ENCODE measurements around the gene TUBGCP5.
"Not testable (repeated sequence)": the region's sequence is repeated elsewhere in the genome, so short reads cannot be mapped to it uniquely, and the experiment has no call there.

TUBGCP5 gene

DNA sequence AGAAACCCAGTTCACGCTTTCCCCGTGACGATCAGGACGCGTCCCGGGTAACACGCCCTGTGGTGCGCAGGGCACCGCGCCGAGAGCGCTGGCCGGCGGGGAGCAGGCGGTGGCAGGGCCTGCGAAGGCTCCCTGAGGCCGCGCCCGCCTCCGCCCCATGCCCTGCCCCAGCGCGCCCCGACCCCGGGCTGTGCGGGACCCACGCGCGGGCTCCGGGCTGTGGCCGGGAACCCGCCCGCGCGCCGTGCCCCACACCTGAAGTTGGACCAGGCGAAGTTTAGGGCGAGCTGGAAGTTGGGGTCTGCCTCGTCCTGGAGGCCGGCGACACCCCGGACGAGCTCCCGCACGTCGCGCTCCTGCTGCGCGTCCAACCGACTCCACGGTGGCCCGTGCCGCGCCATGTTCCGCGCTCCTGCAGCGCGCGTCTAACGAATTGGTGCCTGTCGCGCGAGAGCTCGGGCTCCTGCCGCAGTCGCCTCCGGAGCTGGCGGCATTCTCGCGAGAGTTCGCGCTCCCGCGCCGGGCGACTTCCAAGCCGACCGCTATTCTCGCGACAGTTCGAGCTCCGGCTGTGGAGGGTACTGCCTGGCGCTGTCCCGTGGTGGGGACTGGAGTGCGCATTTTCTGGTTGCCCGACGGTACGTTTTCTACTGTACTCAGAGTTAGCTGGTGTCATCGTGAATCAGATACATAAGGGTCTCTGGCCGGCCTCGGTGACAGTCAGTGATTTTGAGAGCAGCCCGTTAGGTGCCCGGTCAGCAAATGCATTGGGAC is at the start of gene TUBGCP5:
Gene TUBGCP5, minus strand, starts transcription at position 427 of the 774 bp plus-strand sequence. Its CDS starts 26 bp downstream, at position 401.
- DNase-seq: peak; percentile 86 to 87

- no peak for DNase-seq
Measured at GRCh38 chr15:23083115-23083514, 43.7 kb upstream of the TUBGCP5 start.

DNA sequence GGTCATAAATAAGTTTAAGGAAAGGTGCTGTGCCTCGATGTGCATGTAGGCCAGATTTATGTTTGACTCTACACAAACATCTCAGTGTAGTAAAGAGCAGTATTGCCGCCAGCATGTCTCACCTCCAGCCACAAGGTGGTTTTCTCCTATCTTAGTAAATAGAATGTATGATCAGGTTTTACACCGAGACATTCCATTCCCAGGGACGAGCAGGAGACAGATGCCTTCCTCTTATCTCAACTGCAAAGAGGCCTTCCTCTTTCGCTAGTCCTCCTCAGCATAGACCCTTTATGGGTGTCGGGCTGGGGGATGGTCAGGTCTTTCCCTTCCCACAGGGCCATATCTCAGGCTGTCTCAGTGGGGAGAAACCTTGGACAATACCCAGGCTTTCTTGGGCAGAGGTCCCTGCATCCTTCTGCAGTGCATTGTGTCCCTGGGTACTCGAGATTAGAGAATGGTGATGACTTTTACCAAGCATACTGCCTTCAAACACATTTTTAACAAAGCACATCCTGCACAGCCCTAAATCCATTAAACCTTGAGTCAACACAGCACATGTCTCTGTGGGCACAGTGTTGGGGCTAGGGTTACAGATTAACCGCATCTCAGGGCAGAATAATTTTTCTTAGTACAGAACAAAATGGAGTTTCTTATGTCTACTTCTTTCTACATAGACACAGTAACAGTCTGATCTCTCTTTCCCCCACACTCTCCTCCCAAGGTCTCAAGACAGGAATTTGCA is 42.8 kb upstream of the TUBGCP5 start:
- not testable (repeated sequence) for DNase-seq

DNA sequence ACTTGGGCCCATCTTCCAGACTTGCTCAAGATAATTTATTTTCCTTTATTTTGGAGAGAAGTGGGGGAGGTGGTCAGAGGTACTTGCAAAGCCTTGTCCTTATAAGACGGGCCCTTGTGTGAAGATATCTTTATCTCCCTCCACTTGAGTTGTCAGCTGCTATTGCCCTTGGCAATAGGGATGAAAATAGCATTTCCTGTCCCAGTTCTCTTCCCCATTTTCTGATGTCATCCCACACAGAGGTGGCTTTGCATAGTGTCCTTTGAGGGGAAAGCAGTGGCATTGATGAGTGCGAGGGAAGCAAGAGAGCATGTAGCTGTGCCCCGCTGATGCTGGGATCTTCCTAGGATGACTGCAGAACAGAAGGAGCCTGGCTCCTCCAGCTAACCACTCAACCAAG is 41.9 kb upstream of the TUBGCP5 start:
- no peak for DNase-seq

DNA sequence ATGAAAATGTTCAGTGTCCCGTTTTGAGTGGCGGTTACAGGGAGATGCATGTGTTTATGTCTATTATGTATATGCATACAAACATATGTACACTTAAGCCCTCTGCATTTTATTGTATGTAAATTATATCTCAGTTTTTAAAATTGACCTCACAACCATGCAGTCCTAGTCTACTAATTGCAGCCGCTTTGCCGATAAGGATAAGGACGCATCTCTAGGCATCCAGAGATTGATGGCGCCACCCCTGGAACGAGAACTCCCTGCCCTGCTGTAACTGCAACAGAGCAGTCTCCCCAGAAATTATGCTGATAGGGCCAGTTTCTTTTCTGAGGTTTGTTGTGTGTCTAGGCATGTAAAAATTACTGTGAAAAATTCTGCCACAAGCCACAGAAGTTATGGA is 40.4 kb upstream of the TUBGCP5 start:
- no peak for DNase-seq

DNA sequence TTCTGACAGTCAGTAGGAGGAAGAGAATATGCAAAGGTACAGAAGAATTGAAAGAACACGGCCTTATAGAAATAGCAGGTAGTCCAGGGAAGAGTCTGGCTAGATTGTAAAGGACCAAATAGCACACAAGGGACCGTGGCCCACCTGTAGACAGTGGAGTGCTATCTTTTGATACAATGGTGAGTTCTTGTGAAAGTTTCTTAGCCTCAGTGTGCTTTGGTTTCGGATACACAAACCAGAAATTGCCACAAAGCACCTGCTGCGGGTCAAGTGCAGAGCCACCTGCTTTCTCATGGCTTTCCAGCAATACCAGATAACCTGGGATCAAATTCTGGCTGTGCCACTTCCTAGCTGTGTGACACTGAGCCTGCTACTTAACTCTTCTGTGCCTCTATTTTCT is 36.6 kb upstream of the TUBGCP5 start:
- no peak for DNase-seq

DNA sequence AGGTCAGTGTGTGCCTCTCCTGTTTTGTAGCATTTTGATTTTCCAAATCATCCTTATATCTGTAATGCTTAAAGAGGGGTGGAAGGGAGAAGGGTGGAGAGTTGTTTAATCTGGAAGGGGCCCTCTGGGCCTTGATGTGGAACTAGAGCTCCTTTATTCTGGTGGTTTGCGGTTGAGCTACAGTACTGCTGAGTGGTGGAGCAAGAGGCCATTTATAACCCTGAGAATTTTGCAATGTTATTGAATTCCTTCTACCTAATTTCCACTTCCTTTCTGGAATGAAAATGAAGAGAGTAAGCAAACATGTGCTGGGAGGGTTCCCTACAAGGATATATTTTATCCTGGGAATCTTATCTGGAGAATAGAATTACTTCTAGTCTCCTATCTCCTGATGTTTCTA is 35.3 kb upstream of the TUBGCP5 start:
- DNase-seq: no peak

GRCh38 chr15:23073890-23074646 is 34.7 kb upstream of the TUBGCP5 start:
- no peak for DNase-seq

DNA sequence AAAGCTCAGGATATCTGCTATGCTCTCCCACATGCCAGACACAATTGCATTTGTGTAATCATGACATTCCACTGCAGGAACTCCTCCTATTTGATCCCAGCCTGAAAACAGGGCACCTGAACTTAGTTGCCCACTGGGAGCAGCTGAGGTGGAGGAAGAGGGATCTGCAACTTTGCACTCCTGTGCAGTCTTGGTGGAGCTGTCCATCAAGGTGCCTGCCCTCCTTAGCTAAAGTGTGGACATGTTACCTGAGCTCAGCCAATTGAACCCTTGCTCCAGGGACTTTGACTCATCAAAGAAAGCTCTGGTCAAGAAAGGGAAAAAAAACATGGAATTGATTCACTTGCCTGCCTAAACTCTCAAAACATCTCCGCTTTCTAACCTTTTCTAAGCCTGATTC is 33.3 kb upstream of the TUBGCP5 start:
- DNase-seq: no peak

DNA sequence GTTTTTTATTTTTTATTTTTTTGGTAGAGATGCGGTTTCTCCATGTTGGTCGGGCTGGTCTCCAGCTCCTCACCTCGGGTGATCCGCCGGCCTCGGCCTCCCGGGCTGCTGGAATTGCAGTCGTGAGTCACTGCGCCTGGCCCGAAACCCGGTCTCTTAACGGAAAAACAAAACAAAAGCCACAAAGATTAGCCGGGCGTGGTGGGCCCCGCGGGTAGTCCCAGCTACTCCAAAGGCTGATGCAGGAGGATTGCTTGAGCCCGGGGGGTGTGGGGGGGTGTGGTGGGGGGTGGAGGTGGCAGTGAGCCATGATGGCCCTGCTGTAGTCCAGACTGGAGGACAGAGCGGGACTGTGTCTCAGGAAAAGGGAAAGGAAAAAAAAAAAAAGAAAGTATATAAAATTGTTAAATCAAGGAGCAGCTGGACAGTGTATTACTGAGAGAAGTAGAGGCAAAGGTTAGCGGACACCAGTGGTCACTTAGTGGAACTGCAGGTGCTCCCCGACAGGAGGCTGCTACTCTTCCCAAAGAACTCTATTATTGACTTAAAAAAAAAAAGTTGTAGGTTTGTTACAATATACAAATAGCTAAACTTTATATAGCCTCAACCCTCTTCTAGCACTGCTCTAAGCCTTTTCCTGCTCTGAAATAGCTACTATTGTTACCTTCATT is 30.3 kb upstream of the TUBGCP5 start:
- no peak for DNase-seq

GRCh38 chr15:23067416-23067815 is 28.0 kb upstream of the TUBGCP5 start:
- DNase-seq: no peak

GRCh38 chr15:23065836-23066235 is 26.5 kb upstream of the TUBGCP5 start:
- DNase-seq: no peak

- DNase-seq: no peak
Measured at GRCh38 chr15:23064156-23064555, 24.8 kb upstream of the TUBGCP5 start.

GRCh38 chr15:23057707-23058106 is 18.3 kb upstream of the TUBGCP5 start:
- no peak for DNase-seq

- no peak for DNase-seq
Measured at GRCh38 chr15:23055316-23055715, 15.9 kb upstream of the TUBGCP5 start.

- no peak for DNase-seq
Measured at GRCh38 chr15:23052522-23052921, 13.2 kb upstream of the TUBGCP5 start.

- no peak for DNase-seq
Measured at GRCh38 chr15:23050708-23051107, 11.3 kb upstream of the TUBGCP5 start.

- DNase-seq: no peak
Measured at GRCh38 chr15:23049984-23050628, 10.7 kb upstream of the TUBGCP5 start.

DNA sequence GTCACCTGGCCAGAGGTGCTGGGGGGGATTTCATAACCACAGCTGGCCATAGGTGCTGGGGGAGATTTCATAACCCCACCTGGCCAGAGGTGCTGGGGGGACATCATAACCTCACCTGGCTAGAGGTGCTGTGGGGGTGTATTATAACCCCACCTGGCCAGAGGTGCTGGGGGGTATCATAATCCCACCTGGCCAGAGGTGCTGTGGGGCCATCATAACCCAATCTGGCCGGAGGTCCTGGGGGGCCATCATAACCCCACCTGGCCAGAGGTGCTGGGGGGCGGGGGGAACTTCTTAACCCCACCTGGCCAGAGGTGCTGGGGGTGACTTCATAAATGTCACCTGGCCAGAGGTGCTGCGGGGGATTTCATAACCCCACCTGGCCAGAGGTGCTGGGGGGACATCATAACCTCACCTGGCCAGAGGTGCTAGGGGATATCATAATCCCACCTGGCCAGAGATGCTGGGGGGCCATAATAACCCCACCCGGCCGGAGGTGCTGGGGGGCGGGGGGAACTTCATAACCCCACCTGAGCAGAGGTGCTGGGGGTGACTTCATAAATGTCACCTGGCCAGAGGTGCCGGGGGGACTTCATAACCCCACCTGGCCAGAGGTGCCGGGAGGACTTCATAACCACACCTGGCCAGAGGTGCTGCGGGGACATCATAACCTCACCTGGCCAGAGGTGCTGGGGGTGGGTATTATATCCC is 9.4 kb upstream of the TUBGCP5 start:
- DNase-seq: not testable (repeated sequence)

DNA sequence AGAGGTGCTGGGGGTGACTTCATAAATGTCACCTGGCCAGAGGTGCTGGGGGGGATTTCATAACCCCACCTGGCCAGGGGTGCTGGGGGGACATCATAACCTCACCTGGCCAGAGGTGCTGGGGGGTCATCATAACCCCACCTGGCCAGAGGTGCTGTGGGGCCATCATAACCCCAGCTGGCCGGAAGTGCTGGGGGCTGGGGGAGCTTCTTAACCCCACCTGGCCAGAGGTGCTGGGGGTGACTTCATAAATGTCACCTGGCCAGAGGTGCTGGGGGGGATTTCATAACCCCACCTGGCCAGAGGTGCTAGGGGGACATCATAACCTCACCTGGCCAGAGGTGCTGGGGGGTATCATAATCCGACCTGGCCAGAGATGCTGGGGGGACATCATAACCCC is 4.6 kb upstream of the TUBGCP5 start:
- not testable (repeated sequence) for DNase-seq

- DNase-seq: not testable (repeated sequence)
Measured at GRCh38 chr15:23043535-23043934, 4.2 kb upstream of the TUBGCP5 start.

DNA sequence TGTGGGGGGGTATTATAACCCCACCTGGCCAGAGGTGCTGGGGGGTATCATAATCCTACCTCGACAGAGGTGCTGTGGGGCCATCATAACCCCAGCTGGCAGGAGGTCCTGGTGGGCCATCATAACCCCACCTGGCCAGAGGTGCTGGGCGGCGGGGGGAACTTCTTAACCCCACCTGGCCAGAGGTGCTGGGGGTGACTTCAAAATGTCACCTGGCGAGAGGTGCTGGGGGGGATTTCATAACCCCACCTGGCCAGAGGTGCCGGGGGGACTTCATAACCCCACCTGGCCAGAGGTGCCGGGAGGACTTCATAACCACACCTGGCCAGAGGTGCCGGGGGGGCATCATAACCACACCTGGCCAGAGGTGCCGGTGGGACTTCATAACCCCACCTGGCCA is 2.4 kb upstream of the TUBGCP5 start:
- not testable (repeated sequence) for DNase-seq
